Esophagus muscularis mucosa (tissue), 4 donors: ENCODE results near the gene RBM20. TPM values are rescaled to one million over a fixed set of nuclear protein-coding genes. Genes with fewer than 3 reads are reported as not detected.

Experiments
- DNase-seq: peaks from one replicate; pipeline ENCODE4 v3.0.0-alpha.2; 2017; ENCODE audit errors: extremely low spot score
- H3K27ac ChIP-seq, 4 donors: fragments of 200-600 bp; sonication (generic); replicated peaks in 1 of 4; 1 replicate in 3 of 4; 2 replicates in 1 of 4; pipeline ENCODE4 v1.5.1; 2016 to 2019; ENCODE audit warnings: mild to moderate bottlenecking in 1 of 4
- H3K27me3 ChIP-seq, 4 donors: fragments of 200-600 bp; sonication (generic); one replicate each; pipeline versions ENCODE4 v1.5.1 to v1.6.0; 2016 to 2019
- H3K36me3 ChIP-seq, 4 donors: fragments of 200-600 bp; sonication (generic); one replicate each; pipeline ENCODE4 v1.5.1; 2016 to 2019
- H3K4me1 ChIP-seq, 4 donors: fragments of 200-600 bp; sonication (generic); one replicate each; pipeline ENCODE4 v1.5.1; 2016 to 2019
- H3K4me3 ChIP-seq, 4 donors: fragments of 200-600 bp; sonication (generic); 1 replicate in 2 of 4; 2 replicates in 2 of 4; pipeline ENCODE4 v1.5.1; 2016 to 2019; ENCODE audit warnings: mild to moderate bottlenecking in 4 of 4, moderate library complexity in 1 of 4
- H3K9me3 ChIP-seq, 4 donors: fragments of 200-600 bp; sonication (generic); 1 replicate in 3 of 4; 2 replicates in 1 of 4; pipeline ENCODE4 v1.5.1; 2016 to 2019
- EP300 ChIP-seq: sonication (generic); formaldehyde crosslinking; IDR thresholded peaks from one replicate; pipeline ENCODE4 v1.6.1; 2017; ENCODE audit warnings: antibody characterized with exemption
- POLR2A ChIP-seq: fragments of 450-650 bp; IDR thresholded peaks from one replicate; pipeline ENCODE4 v1.6.1; 2017; ENCODE audit warnings: antibody characterized with exemption, moderate library complexity, mild to moderate bottlenecking, low read depth
- POLR2AphosphoS5 ChIP-seq, 2 donors: sonication (generic); formaldehyde crosslinking; IDR thresholded peaks; one replicate each; pipeline ENCODE4 v1.6.1; 2017; ENCODE audit warnings: antibody characterized with exemption in 2 of 2
- WGBS: methylation state at CpG from one replicate; pipeline ENCODE4 v1.1.5; 2018; 5-methylcytosine and 5-hydroxymethylcytosine counted together
- intact Hi-C: fragments of 100-400 bp; cut with DNase I; formaldehyde crosslinking; loops from one replicate; pipeline ENCODE4 v1.15.1; 2023
- total RNA-seq, 4 donors: library from RNA; depleted of rRNA; stranded (reverse); fragments of >200 nt; gene quantifications; one replicate each; pipeline versions ENCODE4 v1.1.0 to v1.2.1, GENCODE V29; 2016
- TF ChIP-seq, protein P1 (sequence below), 3 experiments: fragments of 200-600 bp in 2 of 3; fragments of 450-650 bp in 1 of 3; sonication (generic) in 2 of 3; IDR thresholded peaks; one replicate each; pipeline ENCODE4 v1.5.1; 2017 to 2019; ENCODE audit warnings: antibody characterized with exemption in 3 of 3, mild to moderate bottlenecking in 2 of 3, moderate library complexity in 1 of 3

RBM20 gene
- total RNA-seq, 4 donors from 2014 or later: 5.3 to 7.7 (median 5.8) TPM

- Histone ChIP-seq H3K4me3 (no peak overlapping the region), H3K4me1 (no peaks in the 10 kb centered on the region), H3K27ac (no peak overlapping the region), H3K9me3 (no peaks in the 10 kb centered on the region), H3K27me3 (no peaks in the 10 kb centered on the region), H3K36me3 (no peaks in the 10 kb centered on the region)
- TF ChIP-seq POLR2AphosphoS5 (IDR thresholded peaks at IDR 0.05) (no peak), POLR2A (no peak), EP300 (no peak)
- TF ChIP-seq, protein P1, sequence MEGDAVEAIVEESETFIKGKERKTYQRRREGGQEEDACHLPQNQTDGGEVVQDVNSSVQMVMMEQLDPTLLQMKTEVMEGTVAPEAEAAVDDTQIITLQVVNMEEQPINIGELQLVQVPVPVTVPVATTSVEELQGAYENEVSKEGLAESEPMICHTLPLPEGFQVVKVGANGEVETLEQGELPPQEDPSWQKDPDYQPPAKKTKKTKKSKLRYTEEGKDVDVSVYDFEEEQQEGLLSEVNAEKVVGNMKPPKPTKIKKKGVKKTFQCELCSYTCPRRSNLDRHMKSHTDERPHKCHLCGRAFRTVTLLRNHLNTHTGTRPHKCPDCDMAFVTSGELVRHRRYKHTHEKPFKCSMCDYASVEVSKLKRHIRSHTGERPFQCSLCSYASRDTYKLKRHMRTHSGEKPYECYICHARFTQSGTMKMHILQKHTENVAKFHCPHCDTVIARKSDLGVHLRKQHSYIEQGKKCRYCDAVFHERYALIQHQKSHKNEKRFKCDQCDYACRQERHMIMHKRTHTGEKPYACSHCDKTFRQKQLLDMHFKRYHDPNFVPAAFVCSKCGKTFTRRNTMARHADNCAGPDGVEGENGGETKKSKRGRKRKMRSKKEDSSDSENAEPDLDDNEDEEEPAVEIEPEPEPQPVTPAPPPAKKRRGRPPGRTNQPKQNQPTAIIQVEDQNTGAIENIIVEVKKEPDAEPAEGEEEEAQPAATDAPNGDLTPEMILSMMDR (IDR thresholded peaks at IDR 0.05): no peak
- 89% methylated on average over 7 of the region's 8 CpGs for WGBS
- intact Hi-C loops: no loop called here
- DNase-seq: no peak
These were observed 199.9 kb downstream of the RBM20 start for GRCh38 chr10:110843796-110844616.

GRCh38 chr10:110844617-110844881, 200.4 kb downstream of the RBM20 start:
- no peak overlapping the region for H3K27ac ChIP-seq
- no peak for DNase-seq

GRCh38 chr10:110845192-110845755, 201.1 kb downstream of the RBM20 start:
- Histone ChIP-seq H3K4me3 (no peak overlapping the region), H3K36me3 (no peaks in the 10 kb centered on the region), H3K27ac (no peak overlapping the region), H3K9me3 (no peaks in the 10 kb centered on the region), H3K4me1 (no peaks in the 10 kb centered on the region), H3K27me3 (no peaks in the 10 kb centered on the region)
- 100% methylated on average over 2 of the region's 2 CpGs for WGBS
- intact Hi-C loops: no loop called here
- no peak for TF ChIP-seq POLR2A
- no peak for TF ChIP-seq EP300
- no peak for TF ChIP-seq POLR2AphosphoS5 (IDR thresholded peaks at IDR 0.05)
- TF ChIP-seq, protein P1 (IDR thresholded peaks at IDR 0.05): no peak
- DNase-seq: no peak

More at GRCh38 chr10:110844617-110844881, 200.4 kb downstream of the RBM20 start:
- H3K27me3 ChIP-seq: no peaks in the 10 kb centered on the region
- no peaks in the 10 kb centered on the region for H3K36me3 ChIP-seq
- no peaks in the 10 kb centered on the region for H3K4me1 ChIP-seq
- WGBS: 99% methylated on average over 4 of the region's 4 CpGs
- TF ChIP-seq POLR2A (no peak), POLR2AphosphoS5 (IDR thresholded peaks at IDR 0.05) (no peak), EP300 (no peak)
- TF ChIP-seq, protein P1 (IDR thresholded peaks at IDR 0.05): no peak
- intact Hi-C loops: no loop called here
- no peaks in the 10 kb centered on the region for H3K9me3 ChIP-seq
- no peak overlapping the region for H3K4me3 ChIP-seq

GRCh38 chr10:110845756-110846620, 201.9 kb downstream of the RBM20 start:
- Histone ChIP-seq H3K27ac (no peak overlapping the region), H3K4me3 (no peak overlapping the region), H3K27me3 (no peaks in the 10 kb centered on the region), H3K4me1 (no peaks in the 10 kb centered on the region), H3K36me3 (no peaks in the 10 kb centered on the region), H3K9me3 (no peaks in the 10 kb centered on the region)
- intact Hi-C loops: no loop called here
- TF ChIP-seq EP300: no peak
- TF ChIP-seq, protein P1 (IDR thresholded peaks at IDR 0.05): no peak
- no peak for TF ChIP-seq POLR2A
- TF ChIP-seq POLR2AphosphoS5 (IDR thresholded peaks at IDR 0.05): no peak
- 84% methylated on average over 3 of the region's 3 CpGs for WGBS
- no peak for DNase-seq
